GOT3 (cell line): Measurements from ENCODE around the gene SH3RF2.

Experiments
- DNase-seq: peaks from one replicate; lab custom pipeline; 2025; ENCODE audit warnings: mixed read lengths; lab: John Stamatoyannopoulos, UW

The SH3RF2 gene

DNA sequence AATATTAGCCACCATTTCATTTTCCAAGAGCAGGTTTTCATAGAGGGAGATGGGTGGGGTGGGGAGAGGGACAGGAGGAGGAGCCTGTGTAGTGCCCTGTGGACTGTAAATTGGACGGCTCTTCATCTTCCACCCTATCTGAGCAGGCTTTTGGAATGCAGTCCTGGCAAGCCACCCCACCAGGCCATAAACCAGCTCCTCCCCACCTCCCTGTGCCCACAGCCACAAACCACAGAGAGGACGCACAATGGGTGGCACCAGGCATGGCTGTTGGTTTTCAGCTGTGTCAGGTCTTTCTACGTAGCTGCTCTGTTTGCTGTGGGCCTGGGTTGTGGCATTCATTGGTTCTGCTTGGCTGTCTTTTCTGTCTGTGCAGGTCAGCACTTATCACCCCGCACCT is 111.0 kb downstream of the SH3RF2 start:
- DNase-seq, result no peak

DNA sequence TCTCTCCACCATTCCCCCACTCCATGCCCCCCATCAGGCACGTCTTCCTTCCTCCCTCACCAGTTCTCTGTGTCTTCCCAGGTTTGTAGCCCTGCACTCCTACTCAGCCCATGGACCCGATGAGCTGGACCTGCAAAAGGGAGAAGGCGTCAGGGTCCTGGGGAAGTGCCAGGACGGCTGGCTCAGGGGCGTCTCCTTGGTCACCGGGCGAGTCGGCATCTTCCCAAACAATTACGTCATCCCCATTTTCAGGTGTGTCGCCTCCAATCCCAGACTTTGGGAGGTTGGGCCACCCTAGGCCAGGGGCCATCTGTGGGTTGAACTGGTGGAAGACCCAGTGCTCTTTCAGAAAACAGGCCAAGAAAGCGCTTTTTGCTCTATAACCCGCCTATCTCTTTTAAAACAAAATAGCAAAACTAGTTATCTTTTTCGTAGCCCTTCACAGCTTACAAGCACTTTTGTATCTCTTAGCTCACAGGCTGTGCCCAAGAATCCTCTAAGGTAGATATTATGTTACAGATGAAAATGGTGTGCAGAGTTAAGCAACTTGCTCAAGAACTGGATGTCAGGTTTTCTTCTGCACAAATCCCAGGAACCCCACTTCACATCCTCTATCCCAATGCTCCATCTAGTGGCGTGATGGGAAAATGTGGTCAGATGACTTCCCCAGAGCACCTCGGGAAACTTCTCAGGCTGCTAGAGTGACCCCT is 112.8 kb downstream of the SH3RF2 start:
- DNase-seq, result no peak

DNA sequence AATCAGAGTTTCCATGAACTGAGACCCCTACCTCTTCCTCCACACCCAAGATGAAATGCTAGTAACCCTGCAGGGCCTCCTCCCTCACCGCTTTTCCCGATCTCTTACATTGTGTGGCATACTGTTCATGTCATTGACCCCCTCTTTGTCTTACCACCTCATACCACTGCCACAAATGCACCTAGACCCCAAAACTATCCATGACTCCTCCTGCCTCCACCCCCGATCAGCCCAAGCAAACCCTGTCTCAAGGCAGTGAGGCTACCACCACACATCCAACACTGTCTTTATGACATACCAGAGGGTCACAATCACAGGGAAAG is 113.3 kb downstream of the SH3RF2 start:
- no peak for DNase-seq

DNA sequence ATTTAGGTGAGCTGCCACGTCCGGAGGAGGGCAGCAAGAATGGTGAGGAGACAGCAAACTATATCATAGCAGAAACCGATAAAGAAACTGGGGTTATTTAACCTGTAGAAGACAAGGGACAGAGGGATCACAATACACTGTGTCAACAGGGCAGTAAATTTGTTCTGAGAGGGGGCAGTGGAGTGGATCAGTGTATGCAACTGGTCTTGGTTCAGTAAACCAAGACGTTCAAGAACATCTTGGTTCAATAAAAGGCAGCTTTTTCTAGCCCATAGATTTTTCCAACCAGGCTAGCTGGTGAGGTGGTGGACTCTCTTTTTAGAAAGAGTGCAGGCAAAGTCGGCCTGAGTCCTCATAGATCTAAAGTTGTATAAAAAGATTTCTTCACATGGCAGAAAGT is 113.7 kb downstream of the SH3RF2 start:
- no peak for DNase-seq

DNA sequence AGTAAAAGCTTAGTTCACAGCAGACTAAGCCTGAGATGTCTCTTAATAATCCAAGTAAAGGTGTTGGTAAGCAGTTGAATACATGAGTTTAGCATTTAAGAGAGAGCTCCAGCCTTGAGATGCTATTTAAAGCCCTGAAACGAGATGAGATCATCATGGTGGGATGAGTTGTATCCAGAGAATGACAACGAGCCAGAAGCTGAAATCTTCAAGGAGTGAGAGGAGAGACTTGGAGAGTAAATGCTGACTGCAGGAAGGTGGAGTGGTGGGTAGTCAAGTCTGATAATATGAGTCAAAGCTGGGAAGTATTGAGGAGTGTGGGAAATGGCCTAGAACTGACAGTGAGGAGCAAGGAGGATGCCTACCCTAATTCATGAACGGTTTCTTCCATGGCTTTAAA is 115.3 kb downstream of the SH3RF2 start:
- DNase-seq, result no peak

DNA sequence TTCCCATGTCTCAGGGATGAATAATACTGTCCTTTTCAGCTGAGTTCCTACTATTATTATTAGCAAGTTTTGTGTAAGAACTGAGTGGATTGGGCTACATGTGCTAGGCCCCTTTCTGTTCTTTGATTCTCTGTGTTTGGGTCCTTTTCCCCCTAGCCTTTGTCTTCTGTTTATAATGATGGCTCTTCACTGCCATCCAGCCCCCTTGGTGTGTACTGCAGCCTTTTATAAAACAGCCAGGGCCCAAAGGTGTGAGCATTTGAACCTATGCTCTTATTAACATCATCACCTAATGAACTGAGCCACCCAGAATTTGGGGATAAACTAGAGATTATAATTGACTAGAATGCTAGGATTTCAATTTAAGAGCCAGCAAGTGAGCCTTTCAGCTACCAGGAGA is 116.4 kb downstream of the SH3RF2 start:
- DNase-seq, result no peak

DNA sequence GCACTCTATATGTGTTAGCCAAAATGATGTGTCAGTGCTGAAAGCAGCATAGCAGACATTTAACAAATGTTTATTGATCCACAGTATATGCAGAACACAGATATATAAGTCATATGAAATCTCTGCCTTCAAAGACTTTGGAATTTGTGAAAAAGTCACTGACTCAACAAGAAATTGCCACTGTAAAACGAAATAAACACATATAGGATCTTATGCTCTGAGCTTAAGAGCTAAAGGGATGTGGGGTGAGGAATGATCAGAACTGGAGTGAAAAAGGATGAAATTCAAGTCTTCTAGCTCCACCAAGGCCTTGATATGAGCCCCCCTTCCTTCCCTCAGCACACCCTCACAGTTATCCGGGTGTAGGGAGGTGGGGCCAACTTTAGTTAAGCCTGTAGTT is 119.1 kb downstream of the SH3RF2 start:
- DNase-seq, result no peak

DNA sequence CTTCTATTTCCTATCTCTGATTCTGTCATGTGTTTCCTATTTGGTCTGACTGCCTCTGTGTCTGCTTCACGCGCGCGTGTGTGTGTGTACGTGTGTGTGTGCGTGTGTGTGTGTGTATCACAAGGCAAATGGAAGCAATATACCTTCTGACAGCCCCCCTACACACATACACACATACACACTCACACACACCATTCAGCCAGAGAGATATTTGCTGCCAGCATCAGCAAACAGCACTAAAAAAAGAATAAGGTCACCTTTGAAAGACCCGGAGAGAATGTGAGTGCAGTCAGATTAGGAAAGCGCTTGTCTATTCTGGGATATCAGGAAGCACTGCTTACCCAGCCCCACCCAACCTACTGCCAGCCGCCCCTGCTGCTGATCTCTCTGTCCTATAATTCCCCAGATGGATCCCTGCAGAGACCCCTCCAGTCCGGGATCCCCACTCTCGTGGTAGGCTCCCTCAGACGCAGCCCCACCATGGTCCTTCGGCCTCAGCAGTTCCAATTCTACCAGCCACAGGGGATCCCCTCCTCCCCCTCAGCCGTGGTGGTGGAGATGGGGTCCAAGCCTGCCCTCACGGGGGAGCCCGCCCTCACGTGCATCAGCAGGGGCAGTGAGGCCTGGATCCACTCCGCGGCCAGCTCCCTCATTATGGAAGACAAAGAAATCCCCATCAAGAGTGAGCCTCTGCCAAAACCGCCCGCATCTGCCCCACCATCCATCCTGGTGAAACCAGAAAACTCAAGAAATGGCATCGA is 123.3 kb downstream of the SH3RF2 start:
- DNase-seq, result no peak

DNA sequence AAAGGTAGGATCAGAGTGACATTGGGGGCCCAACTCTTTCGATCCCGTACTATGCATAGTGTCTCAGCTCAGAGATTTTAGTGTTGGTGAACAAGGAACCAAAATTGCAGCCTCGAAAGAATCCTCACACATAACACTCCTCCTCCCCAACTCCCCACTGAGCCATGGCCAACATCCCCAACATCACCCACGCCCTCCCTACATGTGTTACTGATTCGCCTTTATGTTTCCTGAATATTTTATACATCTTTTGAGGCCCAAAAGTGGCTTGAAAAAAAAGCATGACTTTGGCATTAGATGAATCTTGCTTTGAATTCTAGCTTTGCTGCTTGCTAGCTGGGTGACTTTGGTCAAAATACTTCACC is 123.8 kb downstream of the SH3RF2 start:
- DNase-seq, result no peak

DNA sequence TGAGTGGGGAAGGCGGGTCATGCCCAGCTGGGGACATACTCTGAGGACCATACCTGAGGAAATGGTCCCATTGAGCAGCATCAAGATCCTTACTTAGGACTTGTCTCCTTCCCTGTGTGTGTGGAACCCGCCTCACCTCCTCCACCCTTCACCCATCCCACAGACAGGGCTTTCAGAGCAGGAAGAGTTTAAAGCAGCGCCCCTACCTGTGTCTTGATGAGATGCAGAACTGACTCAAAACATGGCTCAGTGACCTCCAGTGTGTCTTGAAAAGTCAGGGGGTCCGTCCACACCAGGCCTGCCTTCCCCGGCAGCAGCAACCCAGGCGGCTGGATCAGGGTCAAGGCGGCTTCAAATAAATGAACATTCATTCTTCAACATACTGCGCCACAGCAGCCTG is 130.6 kb downstream of the SH3RF2 start:
- DNase-seq, result no peak

DNA sequence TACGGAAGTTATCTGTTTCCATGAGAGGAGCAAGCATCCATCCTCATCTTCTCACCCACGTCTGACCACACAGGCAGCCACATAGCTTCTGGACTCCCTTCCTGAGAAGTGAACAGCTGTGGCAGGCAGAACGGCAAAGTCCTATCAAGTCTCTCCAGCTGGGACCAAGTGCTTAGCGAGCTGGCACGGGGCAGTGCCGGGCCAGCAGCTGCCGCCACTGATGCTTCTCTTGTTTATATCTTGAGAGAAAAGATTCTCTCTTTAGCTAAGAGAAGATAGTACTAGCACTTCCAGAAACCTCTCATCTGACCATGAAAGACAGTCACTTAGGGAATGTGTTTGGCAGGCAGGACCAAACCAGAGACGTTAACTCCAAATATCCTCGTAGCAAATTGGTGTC is 131.8 kb downstream of the SH3RF2 start:
- DNase-seq, result no peak

DNA sequence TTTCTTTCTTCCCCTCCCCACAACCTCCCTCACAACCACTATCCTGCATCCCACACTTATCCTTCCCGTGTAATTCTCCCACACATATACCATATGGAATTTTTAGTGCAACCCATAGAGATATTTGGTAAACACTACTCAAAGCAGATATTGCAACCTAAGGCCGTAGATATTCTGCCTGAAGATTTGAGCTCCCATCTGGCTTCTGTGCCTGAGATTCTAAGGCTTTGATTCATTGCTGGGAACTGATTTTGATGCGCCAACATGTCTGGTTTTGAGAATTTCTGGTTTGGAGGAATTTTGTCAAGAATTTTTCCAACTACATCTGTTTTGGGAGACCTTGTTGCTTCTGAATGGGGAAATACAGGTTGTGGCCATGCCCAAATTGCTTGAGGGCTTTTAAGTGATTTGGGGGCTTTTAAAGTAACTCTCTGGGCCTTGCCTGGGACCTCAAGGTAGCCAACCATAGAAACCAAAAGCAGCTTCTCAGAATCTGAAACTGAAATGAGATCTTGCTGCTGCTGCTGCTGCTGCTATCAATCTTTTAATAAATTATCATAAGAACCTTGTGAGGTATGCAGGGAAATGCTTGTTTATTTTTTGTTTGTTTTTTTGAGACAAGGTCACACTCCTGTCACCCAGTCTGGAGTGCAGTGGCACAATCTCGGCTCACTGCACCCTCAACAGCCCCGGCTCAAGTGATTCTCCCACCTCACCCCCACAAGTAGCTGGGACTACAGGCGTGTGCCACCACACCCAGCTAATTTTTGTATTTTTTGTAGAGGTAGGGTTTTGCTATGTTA is 132.8 kb downstream of the SH3RF2 start:
- no peak for DNase-seq

DNA sequence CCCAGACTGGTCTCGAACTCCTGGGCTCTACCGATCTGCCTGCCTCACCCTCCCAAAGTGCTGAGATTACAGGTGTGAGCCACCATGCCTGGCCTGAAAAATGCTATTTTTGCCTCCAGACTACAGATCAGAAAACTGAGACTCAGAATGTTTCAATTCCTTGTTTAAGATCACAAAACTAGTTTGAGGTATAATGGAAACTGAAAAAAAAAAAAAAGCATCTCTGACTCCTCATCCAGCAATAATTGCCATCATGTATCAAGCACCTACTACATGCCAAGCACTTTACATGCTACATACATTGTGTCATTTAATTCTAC is 133.4 kb downstream of the SH3RF2 start:
- no peak for DNase-seq

DNA sequence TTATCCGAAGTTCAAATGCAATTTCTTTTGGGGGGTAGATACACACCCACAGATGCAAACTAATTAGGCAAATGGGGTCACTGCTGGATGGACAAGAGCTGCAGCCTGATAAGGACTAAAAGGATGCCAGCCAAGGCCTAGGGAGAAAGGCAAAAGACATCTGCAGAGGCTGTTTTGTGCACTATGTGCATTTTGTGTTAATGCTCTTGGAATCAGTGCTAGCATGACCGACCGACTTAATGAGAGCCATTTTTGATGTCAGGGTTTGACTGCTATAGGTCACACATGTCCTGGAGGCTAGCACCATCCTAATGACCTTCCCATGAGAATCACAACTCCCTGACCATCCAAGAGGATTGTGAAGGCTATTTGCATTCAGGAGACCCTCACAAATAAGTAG is 134.4 kb downstream of the SH3RF2 start:
- DNase-seq, result no peak

DNA sequence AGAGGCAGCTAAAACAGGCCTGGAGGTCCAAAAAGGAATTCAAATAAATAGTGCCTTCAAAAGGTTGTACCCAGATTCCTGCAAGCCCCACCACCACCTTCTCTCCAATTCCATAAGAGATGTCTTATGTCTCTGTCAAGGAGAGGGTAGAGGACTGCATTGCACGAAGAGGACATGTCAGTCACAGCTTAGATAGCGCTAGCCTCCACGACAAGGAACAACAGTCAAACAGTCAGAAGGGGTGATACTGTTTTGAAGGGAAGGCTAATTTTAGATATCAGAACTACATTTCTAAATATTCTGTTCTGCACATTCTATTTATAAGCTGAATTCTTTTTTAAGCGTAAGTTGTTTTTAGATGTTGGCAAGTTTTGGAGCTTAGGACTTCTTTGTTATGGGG is 134.8 kb downstream of the SH3RF2 start:
- DNase-seq, result no peak

DNA sequence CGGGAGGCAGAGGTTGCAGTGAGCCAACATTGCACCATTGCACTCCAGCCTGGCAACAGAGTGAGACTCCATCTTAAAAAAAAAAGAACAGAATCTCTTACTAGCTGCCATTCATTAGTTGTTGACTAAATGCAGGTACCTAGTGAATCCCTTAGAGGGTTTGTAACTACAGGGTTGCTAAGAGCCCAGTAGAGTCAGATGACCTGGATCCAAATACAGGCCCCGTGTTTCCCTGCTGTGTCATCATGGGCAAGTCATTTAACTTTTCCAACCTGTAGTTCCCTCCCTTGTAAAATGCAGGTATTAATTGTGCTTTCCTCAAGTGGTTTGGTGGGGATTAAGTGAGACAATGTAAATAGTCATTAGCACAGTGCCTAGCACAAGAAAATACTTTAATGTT is 136.2 kb downstream of the SH3RF2 start:
- DNase-seq, result no peak

DNA sequence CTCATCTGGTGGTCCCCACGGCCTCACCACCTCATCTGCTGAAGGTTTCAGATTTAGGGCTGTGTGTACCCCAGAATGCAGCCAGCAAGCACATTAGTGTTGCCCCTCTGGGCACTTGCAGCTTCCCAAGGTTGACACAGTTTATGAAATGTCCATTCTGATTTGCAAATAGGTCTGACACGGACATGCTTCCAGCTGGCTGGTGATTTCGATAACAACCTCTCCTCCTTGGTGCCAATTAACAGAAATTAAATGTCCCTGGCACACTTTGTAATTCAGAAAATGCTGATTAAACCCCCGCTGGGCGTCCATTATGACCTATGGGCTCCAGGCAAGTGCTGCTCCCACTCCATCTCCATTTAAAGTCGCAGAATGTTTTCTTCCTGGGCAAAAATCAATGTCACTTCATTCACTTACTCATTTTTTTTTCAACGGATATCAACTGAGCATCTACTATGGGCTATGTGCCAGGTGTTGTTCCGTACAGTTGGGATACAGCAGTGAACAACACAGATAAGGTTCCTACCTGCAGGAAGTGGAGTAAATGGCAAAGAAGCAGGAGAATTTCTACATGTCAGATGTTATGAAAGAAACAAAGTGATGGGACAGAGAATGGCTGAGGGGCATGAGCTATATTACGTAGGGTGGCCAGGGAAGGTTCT is 137.0 kb downstream of the SH3RF2 start:
- no peak for DNase-seq

DNA sequence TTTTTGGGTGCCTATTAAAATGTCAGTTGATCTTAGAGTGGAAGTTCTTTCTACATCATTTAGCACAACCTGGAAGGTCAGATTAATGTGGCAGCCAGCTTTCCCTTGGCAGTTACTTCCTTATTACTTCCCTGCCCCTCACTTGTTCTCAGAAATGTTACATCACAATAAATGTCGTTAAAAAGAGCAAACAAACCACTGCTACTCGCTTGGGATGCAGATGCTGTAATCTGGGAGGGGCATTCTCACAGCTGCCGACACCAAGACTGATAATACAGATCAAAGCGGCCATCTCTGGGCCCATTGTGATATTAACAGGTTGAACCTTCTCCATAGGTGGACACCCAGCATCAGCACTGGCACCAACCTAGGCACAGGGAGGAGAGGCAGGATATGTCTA is 139.7 kb downstream of the SH3RF2 start:
- no peak for DNase-seq

DNA sequence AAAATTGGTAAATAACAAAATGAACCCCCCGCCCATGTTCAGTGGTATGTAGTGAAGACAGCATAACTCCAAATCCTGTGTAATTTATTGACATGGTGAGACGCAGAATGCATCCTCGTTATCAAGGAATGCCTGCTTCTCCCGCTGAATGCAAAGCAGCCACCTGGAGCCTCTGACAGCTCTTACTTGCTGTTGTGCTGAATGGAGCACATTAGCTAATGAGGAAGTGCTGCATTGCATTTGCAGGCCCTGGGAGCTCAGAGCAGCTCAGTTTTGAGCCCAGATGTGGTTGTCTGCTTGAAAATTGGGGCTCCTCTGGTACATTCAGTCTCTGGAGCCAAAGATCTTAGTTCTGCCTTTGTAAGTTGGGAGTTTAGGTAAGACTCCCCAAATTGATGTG is 140.1 kb downstream of the SH3RF2 start:
- no peak for DNase-seq

DNA sequence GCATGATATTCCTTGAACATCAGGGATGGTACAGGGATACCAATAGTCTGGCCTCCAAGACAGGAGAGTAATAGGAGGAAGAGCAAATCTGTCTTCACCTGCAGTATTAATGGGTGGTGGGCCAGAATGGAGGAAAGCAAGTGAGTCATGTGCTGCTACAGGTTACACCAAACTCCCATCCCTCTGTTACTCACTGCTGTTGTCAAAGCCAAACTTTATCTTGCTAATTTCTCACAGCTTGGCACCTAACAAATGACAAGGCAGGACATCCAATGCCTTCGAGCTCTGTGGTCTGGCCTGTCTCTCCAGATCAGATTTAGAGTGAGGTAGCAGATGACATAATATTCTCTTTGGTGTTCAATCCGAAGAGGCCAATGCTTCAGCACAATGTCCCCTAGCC is 142.2 kb downstream of the SH3RF2 start:
- no peak for DNase-seq

DNA sequence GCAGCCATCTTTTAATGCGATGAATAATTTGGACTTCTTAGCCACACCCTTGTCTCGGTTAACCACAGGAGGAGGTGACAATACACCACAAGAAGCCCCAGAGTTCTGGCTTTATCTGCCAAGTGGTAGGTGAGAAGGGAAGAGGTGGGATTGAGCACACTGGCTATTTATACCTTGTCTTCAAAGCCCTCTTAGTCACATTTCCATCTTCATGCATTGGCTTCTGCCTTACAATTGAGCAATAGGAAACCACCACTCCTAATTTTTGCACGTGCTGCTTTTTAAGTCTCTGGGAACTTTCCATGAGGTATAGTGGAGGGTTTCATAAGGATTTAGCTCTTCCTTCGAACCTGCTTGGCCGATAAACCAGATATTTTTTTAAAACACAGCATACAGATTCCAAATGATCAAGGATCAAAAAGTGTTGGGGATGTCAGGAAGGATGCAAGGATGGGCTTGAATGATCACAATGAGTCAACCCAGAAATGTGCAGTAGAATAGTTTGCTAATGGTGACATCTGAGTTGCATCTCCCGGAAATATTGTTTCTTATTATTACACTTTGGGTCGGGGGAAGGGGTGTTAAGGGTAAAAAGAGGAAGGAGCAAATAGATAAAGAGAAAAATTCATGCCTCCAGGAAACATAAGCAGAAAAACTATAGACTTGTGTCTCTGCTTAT is 143.5 kb downstream of the SH3RF2 start:
- no peak for DNase-seq

DNA sequence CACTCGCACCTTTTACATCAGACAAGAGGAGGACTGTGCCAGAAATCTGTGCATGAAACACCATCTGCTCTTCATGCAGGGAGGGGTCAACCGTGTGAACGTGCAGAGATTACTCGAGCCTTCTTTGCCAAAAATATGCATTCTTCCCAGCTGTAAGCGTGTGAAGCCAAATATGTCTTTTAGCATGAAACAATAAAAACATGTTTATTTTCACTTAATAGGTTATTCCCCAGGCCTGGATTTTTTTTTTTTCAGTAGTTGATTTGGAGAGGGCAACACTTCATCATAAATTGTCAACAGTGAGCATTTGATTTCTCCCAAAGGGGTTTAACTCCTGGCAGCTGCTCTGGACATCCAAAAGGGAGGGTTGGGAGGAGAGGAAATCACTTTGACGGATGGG is 145.2 kb downstream of the SH3RF2 start:
- DNase-seq, result no peak
